ENCODE data around the gene BMPR1A.
"Not testable (repeated sequence)": the region's sequence is repeated elsewhere in the genome, so short reads cannot be mapped to it uniquely, and the experiment has no call there.

BMPR1A gene

DNA sequence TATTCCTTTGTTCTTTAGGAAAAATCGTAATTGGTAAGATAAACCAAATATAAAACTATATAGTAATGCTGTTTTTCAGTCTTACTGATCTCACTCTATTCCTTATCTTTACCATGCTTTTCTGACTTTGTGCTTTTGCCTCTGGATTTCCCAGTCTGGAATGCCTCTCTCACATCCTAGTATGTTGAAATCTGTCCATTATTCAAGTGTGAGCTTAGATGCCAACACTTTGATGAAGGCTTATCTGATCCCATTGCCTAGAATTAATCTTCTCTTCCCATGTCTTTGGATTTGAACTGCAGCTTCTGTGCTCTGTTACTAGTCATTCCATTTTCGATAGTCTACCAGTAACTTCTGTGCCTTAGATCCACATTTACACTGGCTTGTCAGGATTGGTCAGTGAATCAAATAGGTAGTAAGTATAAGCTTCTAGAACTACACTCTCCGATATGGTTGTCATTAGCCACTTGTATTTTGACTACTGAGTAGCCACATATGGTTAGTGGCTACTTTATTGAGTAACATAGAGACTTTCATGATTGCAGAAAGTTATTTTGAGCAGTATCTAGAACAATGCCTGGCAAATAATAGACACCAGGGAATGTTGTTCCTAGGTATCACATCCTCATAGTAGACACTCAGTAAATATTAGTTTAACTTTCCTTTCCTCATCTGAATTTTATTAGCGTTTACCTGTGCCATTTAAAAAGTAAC lies 92.9 kb downstream of the BMPR1A start:
- DNase-seq (ENCODE audit: low read depth): no peak

DNA sequence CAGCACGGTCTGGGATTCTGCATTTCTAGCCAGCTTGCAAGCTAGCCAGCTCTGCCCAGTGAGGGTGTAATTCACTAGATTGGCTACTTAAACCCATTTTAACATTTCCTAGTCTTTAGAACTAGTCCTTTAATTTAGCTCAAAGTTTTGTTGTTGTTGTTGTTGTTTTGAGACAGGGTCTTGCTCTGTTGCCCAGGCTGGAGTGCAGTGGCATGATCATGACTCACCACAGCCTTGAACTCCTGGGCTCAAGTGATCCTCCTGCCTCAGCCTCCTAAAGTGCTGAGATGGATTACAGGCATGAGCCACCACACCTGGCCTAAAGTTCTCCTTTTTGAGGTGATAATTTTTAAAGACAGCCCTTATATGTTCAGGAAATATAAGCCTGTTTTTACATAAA lies 94.1 kb downstream of the BMPR1A start:
- no peak for DNase-seq (ENCODE audit: low read depth)

- DNase-seq (ENCODE audit: low read depth): no peak
Measured at GRCh38 chr10:86851328-86852207, 95.1 kb downstream of the BMPR1A start.

GRCh38 chr10:86853582-86853981 lies 97.2 kb downstream of the BMPR1A start:
- not testable (repeated sequence) for DNase-seq (ENCODE audit: low read depth)

GRCh38 chr10:86855513-86855912 lies 99.1 kb downstream of the BMPR1A start:
- DNase-seq (ENCODE audit: low read depth): no peak

DNA sequence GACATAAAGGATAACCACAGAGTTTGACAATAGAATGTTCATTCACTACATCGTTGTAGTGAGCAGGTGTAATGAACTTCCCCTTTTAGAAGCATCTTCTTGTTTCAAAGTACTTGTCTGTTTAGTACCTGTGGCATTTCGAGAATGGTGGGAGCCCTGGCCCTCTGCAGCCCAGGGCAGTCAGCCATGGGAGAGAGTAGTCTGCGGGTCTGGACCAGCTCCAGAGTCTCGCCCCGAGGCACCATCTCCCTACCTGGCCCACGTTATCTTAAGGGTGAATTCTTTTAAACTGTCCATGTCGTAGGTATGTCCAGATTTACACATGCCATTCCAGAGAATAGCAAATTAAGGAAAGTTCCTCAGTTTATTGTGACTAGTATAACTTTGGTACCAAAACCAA lies 99.7 kb downstream of the BMPR1A start:
- no peak for DNase-seq (ENCODE audit: low read depth)

DNA sequence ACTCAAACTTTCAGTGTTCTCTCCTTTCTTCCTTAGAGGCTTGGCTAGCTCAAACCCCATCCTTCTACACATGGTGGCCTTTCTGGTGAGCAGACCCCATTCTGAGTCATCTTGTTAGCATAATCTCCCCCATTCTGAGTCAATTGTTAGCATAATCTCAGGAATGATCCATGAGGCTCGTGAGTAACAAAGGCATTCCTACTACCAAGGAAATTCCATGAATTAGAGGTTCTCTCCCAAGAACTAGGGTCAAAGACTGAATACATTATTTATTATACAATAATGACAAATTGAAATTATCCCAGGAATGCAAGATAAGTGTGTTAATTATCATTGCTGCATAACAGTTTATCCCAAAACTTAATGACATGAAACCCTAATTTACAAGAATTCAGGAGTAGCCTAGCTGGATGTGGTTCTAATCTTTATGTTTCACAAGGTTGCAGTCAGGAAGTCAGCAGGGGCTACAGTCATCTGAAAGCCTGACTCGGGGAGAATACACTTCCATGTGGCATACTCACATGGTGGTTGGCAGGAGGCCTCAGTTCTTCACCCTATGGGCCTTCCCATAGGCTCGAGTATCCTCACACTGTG lies 100.8 kb downstream of the BMPR1A start:
- DNase-seq (ENCODE audit: low read depth): no peak

- no peak for DNase-seq (ENCODE audit: low read depth)
Measured at GRCh38 chr10:86858011-86858410, 101.6 kb downstream of the BMPR1A start.

DNA sequence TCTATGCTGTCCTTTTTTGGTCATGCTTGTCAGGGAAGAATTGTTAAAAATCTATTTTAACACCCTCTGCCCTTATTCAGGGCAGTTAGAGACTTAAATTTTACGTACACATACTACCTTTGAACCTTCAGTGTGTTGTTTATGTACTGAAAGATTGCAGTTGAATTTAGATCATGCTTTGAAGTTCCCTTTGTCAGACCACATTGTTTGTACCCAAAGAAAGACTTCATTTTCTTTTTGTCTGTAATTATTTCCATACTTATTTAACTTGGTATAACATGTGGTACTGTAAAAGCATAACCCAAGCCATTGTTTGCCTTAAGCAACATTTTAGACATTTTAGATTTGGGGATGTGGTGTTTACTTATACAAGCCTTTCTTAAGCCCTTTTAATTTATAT lies 104.9 kb downstream of the BMPR1A start:
- no peak for DNase-seq (ENCODE audit: low read depth)

DNA sequence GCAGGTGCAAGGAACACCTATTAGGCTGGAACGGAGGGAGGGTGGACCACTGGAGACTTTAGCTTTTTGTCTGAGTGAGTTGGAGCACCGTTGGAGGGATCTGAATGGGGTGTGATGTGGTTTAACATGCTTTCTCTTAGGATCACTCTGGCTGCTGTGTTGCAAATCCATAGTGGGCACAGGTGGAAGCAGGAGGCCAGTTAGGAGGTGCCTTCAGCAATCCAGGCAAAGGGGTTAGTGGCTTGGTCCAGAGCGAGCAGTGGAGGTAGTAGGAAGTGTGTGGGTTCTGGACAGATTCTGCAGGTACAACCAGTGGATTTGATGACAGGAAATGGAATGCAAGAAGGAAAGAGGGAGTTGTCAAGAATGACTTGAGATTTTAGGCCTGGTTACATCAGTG lies 106.0 kb downstream of the BMPR1A start:
- no peak for DNase-seq (ENCODE audit: low read depth)

- no peak for DNase-seq (ENCODE audit: low read depth)
Measured at GRCh38 chr10:86862786-86863483, 106.5 kb downstream of the BMPR1A start.

GRCh38 chr10:86863484-86863842 lies 107.0 kb downstream of the BMPR1A start:
- DNase-seq (ENCODE audit: low read depth): no peak

DNA sequence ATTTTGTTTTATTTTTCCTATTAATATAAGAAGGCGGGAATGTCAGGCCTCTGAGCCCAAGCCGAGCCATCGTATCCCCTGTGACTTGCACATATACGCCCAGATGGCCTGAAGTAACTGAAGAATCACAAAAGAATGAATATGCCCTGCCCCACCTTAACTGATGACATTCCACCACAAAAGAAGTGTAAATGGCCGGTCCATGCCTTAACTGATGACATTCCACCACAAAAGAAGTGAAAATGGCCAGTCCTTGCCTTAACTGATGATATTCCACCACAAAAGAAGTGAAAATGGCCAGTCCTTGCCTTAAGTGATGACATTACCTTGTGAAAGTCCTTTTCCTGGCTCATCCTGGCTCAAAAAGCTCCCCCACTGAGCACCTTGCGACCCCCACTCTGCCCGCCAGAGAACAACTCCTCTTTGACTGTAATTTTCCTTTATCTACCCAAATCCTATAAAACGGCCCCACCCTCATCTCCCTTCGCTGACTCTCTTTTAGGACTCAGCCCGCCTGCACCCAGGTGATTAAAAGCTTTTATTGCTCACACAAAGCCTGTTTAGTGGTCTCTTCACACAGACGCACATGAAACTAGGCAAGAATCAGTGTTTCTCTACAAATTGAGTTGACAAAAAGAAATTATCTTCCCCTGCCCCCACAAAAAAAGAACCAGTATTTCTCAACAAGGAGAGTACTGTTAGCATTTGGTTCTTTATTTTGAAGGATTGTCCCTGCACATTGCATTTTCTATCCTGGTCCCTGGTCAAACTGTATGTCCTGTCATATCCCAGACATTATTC lies 108.8 kb downstream of the BMPR1A start:
- not testable (repeated sequence) for DNase-seq (ENCODE audit: low read depth)

DNA sequence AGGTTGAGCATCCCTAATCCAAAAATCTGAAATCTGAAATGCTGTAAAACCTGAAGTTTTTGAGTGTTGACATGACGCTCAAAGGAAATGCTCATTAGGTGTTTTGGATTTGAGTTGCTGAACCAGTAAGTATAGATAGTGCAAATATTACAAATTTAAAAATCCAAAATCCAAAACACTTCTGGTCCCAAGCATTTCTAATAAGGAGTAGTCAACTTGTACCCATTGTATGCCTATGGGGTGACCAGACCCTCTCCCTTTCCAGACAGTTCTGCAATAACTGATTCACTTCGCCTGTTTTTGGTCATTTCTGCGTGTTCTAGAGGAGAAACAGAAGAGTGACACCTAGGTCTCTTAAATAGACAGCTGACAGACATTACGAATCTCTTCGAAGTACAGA lies 110.7 kb downstream of the BMPR1A start:
- DNase-seq (ENCODE audit: low read depth): no peak

DNA sequence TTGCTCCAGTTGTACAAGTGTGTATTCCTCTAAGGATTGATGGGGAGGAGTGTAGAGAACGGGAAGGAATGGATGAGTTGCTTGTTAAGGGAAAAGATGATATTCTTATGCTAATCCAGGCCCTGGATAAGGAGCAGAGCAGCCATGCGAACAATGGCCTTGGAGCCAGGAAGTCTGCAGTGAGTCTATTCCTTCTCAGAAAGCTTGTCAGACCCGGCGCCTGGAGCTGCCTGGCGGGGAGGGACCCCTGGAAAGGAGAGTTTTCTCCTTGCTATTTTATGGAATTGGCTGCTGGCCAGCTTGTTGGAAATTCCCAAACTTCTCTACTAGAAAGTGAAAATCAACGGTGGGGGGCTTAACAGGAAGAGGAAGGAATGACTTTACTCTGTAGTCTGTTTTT lies 111.9 kb downstream of the BMPR1A start:
- DNase-seq (ENCODE audit: low read depth): no peak

GRCh38 chr10:86870679-86871078 lies 114.3 kb downstream of the BMPR1A start:
- DNase-seq (ENCODE audit: low read depth): no peak

- DNase-seq (ENCODE audit: low read depth): no peak
Measured at GRCh38 chr10:86871563-86872183, 115.3 kb downstream of the BMPR1A start.

- DNase-seq (ENCODE audit: low read depth): no peak
Measured at GRCh38 chr10:86872757-86873156, 116.3 kb downstream of the BMPR1A start.

DNA sequence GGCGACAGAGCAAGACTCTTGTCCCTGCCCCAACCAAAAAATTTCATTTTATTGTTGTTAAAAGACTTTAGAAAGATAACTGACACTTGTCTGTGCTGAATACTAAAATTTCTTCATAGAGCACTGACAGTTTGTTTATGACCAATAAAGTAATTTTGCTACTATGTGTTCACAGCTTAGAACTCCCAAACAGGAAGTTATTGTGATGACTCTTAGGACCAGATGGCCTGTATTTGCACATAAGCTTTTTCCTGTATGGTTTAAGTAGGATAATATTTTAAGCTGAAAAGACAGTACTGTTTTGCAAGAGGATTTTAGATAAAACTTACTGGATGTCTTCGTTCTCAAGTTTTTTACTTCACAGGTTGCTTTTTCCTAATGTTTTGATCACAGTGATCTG lies 120.3 kb downstream of the BMPR1A start:
- no peak for DNase-seq (ENCODE audit: low read depth)

- DNase-seq (ENCODE audit: low read depth): no peak
Measured at GRCh38 chr10:86878983-86879713, 122.7 kb downstream of the BMPR1A start.

- no peak for DNase-seq (ENCODE audit: low read depth)
Measured at GRCh38 chr10:86880971-86881370, 124.6 kb downstream of the BMPR1A start.
